PFSK-1 (cell line): ENCODE data around the gene C19orf47.

Source experiments
- FOXP2 ChIP-seq: optimal IDR thresholded peaks from 2 replicates; pipeline ENCODE3; 2011; ENCODE audit warnings: borderline replicate concordance, control low read depth, inconsistent platforms; ENCODE audit not compliant: insufficient read depth; ENCODE audit errors: extremely low read length, extremely low read depth
- POLR2AphosphoS5 ChIP-seq: IDR thresholded peaks from 2 replicates; pipeline ENCODE4 v1.6.1; 2012; ENCODE audit warnings: low read depth, mild to moderate bottlenecking, control low read depth, low read length, moderate library complexity
- SIN3A ChIP-seq: IDR thresholded peaks from 2 replicates; pipeline ENCODE4 v1.6.1; 2012; ENCODE audit warnings: mild to moderate bottlenecking, low read length, moderate library complexity, borderline replicate concordance; ENCODE audit not compliant: insufficient read depth
- TAF1 ChIP-seq: IDR thresholded peaks from 2 replicates; pipeline ENCODE4 v1.6.1; 2012; ENCODE audit warnings: low read length, control low read depth, borderline replicate concordance; ENCODE audit not compliant: insufficient read depth
- TF ChIP-seq, protein P1 (sequence below), 2 experiments: IDR thresholded peaks; 2 replicates each; pipeline versions ENCODE4 v1.6.1 to v1.8.0; 2011 to 2012; ENCODE audit warnings: low read depth in 2 of 2, low read length in 2 of 2, control low read depth in 1 of 2, inconsistent platforms in 1 of 2, mild to moderate bottlenecking in 1 of 2, moderate library complexity in 1 of 2; ENCODE audit not compliant: insufficient read depth in 1 of 2

C19orf47 gene

DNA sequence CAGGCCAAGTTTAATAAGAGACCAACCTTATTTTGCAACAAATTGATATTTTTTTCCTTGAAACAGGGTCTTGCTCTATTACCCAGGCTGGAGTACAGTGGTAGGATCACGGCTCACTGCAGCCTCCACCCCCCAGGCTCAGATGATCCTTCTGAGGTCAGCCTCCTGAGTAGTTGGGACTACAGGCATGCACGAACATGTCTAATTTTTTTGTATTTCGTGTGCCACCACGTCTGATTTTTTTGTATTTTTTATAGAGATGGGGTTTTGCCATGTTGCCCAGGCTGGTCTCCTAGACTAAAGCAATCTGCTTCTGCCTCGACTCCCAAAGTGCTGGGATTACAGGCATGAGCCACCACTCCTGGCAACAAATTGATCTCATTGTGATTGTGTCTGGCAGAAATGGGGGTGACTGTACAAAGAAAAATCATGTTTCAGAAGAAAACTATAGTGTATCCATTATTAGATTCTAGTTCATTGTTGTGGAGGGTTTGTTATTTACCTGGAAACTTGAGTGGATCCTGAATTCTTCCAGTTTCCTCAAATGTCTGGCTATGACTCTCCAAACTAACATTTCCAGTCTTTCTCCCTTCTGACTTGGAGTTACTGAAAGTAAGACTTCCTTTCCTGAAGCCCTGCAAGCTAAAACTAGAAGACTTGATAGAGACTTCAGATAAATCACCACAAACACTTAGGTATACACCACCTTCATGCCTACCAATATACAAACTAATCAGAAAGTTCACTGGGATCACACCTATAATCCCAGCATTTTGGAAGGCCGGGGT is 45.8 kb downstream of the C19orf47 start:
- no peak for TF ChIP-seq FOXP2
- no peak for TF ChIP-seq TAF1
- TF ChIP-seq, protein P1, sequence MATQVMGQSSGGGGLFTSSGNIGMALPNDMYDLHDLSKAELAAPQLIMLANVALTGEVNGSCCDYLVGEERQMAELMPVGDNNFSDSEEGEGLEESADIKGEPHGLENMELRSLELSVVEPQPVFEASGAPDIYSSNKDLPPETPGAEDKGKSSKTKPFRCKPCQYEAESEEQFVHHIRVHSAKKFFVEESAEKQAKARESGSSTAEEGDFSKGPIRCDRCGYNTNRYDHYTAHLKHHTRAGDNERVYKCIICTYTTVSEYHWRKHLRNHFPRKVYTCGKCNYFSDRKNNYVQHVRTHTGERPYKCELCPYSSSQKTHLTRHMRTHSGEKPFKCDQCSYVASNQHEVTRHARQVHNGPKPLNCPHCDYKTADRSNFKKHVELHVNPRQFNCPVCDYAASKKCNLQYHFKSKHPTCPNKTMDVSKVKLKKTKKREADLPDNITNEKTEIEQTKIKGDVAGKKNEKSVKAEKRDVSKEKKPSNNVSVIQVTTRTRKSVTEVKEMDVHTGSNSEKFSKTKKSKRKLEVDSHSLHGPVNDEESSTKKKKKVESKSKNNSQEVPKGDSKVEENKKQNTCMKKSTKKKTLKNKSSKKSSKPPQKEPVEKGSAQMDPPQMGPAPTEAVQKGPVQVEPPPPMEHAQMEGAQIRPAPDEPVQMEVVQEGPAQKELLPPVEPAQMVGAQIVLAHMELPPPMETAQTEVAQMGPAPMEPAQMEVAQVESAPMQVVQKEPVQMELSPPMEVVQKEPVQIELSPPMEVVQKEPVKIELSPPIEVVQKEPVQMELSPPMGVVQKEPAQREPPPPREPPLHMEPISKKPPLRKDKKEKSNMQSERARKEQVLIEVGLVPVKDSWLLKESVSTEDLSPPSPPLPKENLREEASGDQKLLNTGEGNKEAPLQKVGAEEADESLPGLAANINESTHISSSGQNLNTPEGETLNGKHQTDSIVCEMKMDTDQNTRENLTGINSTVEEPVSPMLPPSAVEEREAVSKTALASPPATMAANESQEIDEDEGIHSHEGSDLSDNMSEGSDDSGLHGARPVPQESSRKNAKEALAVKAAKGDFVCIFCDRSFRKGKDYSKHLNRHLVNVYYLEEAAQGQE (IDR thresholded peaks at IDR 0.05; ENCODE audit: insufficient read depth in 1 of 2, low read depth in 2 of 2, low read length in 2 of 2) = no peak
- TF ChIP-seq POLR2AphosphoS5 = no peak
- no peak for TF ChIP-seq SIN3A

DNA sequence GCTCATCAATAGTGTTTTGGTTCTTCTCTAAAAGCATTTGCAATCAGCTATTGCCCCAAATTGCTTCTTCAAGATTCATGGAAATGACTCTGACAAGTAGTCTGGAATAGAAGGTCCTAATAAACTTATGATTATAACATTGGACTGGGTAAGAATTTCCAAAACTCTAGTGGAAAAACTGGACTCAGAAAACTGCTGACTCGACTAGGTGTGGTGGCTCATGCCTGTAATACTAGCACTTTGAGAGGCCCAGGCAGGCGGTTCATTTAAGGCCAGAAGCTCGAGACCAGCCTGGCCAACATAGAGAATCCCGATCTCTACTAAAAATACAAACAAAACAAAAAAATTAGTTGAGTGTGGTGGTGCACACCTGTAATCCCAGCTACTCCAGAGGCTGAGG is 47.5 kb downstream of the C19orf47 start:
- TF ChIP-seq FOXP2 (no peak), SIN3A (no peak), TAF1 (no peak), POLR2AphosphoS5 (no peak)
- TF ChIP-seq, protein P1 (IDR thresholded peaks at IDR 0.05; ENCODE audit: insufficient read depth in 1 of 2, low read depth in 2 of 2, low read length in 2 of 2) = no peak

DNA sequence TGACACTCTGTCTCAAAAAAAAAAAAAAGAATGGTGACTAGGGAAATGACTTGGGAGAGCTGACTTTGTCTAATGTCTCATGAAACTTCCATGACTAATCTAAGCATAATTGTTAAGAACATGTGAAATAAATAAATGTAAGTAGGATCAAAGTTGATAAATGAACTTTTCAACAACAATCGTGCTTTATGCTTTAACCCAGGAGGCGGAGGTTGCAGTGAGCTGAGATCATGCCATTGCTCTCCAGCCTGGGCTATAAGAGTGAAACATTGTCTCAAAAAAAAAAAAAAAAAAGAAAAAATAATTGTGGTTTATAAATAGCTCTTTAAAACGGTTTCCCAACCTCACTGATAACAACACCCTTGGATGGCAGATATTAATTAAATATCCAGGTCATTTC is 50.2 kb downstream of the C19orf47 start:
- no peak for TF ChIP-seq FOXP2
- TF ChIP-seq SIN3A = no peak
- TF ChIP-seq TAF1 = no peak
- TF ChIP-seq, protein P1 (IDR thresholded peaks at IDR 0.05; ENCODE audit: insufficient read depth in 1 of 2, low read depth in 2 of 2, low read length in 2 of 2) = no peak
- TF ChIP-seq POLR2AphosphoS5 = no peak

DNA sequence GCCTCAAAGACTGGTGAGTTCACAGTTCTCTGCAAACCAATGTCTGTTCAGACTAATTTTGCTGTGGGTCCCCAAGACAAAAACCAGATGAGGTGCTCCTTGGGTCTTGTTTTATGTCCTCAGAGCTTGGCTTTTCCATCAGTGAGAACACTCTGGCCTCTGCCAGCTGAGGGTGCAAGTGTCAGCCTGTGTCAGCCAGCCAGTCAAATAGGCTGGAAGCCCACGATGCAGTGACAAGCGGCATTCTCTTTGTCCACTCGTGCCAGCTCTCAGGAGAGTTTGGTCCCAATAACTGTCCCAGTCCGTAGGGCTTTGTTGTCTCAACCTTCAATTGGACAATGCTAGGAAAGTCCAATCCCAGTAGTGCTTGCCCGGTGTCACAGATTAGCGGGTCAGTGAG is 53.6 kb downstream of the C19orf47 start:
- TF ChIP-seq, protein P1 (IDR thresholded peaks at IDR 0.05; ENCODE audit: insufficient read depth in 1 of 2, low read depth in 2 of 2, low read length in 2 of 2) = no peak
- TF ChIP-seq FOXP2 = no peak
- TF ChIP-seq POLR2AphosphoS5 = no peak
- TF ChIP-seq SIN3A = no peak
- no peak for TF ChIP-seq TAF1
